ENCODE data around the gene SFTPB. TPM values are rescaled to one million over a fixed set of nuclear protein-coding genes. Genes with fewer than 3 reads are reported as not detected.

Gene SFTPB
- total RNA-seq, 2 donors from 2014 or later = 0.12 to 0.44 TPM

- intact Hi-C loops (cut with DNase I) = loop anchor here (5.0 to 10.0 kb wide), 2 partner anchors 50 to 68 kb away; no protein-coding TSS in a partner anchor
- ATAC-seq = no peak
- DNase-seq = no peak
These were observed 37.0 kb upstream of the SFTPB start for GRCh38 chr2:85704800-85705679.

- ATAC-seq (no peak), DNase-seq (no peak)
- intact Hi-C loops (cut with DNase I) = loop anchor here in 1 of 2 donors (10.0 kb wide), 1 partner anchor 49 kb away; no protein-coding TSS in a partner anchor
These were observed 36.0 kb upstream of the SFTPB start for GRCh38 chr2:85704038-85704437.

- DNase-seq (no peak), ATAC-seq (no peak)
- intact Hi-C loops (cut with DNase I) = loop anchor here in 1 of 2 donors (10.0 kb wide), 1 partner anchor 49 kb away; no protein-coding TSS in a partner anchor
These were observed 35.3 kb upstream of the SFTPB start for GRCh38 chr2:85703329-85703728.

GRCh38 chr2:85702800-85703199, 34.8 kb upstream of the SFTPB start:
- intact Hi-C loops (cut with DNase I) = loop anchor here in 1 of 2 donors (10.0 kb wide), 1 partner anchor 48 kb away; no protein-coding TSS in a partner anchor
- DNase-seq (no peak), ATAC-seq (no peak)

- no peak for DNase-seq
- intact Hi-C loops (cut with DNase I) = loop anchor here in 1 of 2 donors (10.0 kb wide), 1 partner anchor 47 kb away; no protein-coding TSS in a partner anchor
- no peak for ATAC-seq
These were observed 34.2 kb upstream of the SFTPB start for GRCh38 chr2:85702172-85702571.

- ATAC-seq (no peak), DNase-seq (no peak)
- intact Hi-C loops (cut with DNase I) = no loop called here
These were observed 31.3 kb upstream of the SFTPB start for GRCh38 chr2:85699325-85699724.

GRCh38 chr2:85698880-85699254, 30.9 kb upstream of the SFTPB start:
- no peak for ATAC-seq
- no peak for DNase-seq
- intact Hi-C loops (cut with DNase I) = no loop called here

GRCh38 chr2:85698184-85698879, 30.3 kb upstream of the SFTPB start:
- intact Hi-C loops (cut with DNase I) = no loop called here
- ATAC-seq (no peak), DNase-seq (no peak)

GRCh38 chr2:85697716-85698115, 29.7 kb upstream of the SFTPB start:
- no peak for ATAC-seq
- intact Hi-C loops (cut with DNase I) = no loop called here
- DNase-seq = no peak

- DNase-seq (no peak), ATAC-seq (no peak)
- intact Hi-C loops (cut with DNase I) = no loop called here
These were observed 29.1 kb upstream of the SFTPB start for GRCh38 chr2:85697096-85697495.

- ATAC-seq = no peak
- intact Hi-C loops (cut with DNase I) = no loop called here
- DNase-seq = no peak
These were observed 28.0 kb upstream of the SFTPB start for GRCh38 chr2:85695691-85696668.

- intact Hi-C loops (cut with DNase I) = no loop called here
- ATAC-seq (no peak), DNase-seq (no peak)
These were observed 27.1 kb upstream of the SFTPB start for GRCh38 chr2:85695121-85695520.

GRCh38 chr2:85694052-85695025, 26.3 kb upstream of the SFTPB start, which contains the start of gene GNLY:
Gene GNLY (plus strand): TSS chr2:85694358. CDS start chr2:85694419, 61 bp downstream.
- no peak for ATAC-seq
- intact Hi-C loops (cut with DNase I) = no loop called here

GRCh38 chr2:85692039-85692645, 24.1 kb upstream of the SFTPB start:
- intact Hi-C loops (cut with DNase I) = no loop called here
- ATAC-seq (no peak), DNase-seq (no peak)

More at GRCh38 chr2:85694052-85695025, 26.3 kb upstream of the SFTPB start, which contains the start of gene GNLY:
- DNase-seq = no peak

- ATAC-seq = no peak
- no peak for DNase-seq
- intact Hi-C loops (cut with DNase I) = no loop called here
These were observed 22.9 kb upstream of the SFTPB start for GRCh38 chr2:85690932-85691331.

- intact Hi-C loops (cut with DNase I) = no loop called here
- ATAC-seq (no peak), DNase-seq (no peak)
These were observed 16.8 kb upstream of the SFTPB start for GRCh38 chr2:85684806-85685205.

- no peak for DNase-seq
- ATAC-seq = no peak
- intact Hi-C loops (cut with DNase I) = no loop called here
These were observed 16.4 kb upstream of the SFTPB start for GRCh38 chr2:85684380-85684779.
